ENCODE data around the gene ARMS2. TPM values are rescaled to one million over a fixed set of nuclear protein-coding genes. Genes with fewer than 3 reads are reported as not detected.

ARMS2 gene
- total RNA-seq, 4 donors from 2014 or later, result not detected

GRCh38 chr10:122498521-122498920 lies 44.1 kb downstream of the ARMS2 start:
- no peak for TF ChIP-seq CTCF (IDR thresholded peaks at IDR 0.05)
- DNase-seq (ENCODE audit: low spot score) (no peak), ATAC-seq (ENCODE audit: low FRiP score) (no peak)

GRCh38 chr10:122499012-122499411 lies 44.6 kb downstream of the ARMS2 start:
- ATAC-seq (ENCODE audit: low FRiP score) (no peak), DNase-seq (ENCODE audit: low spot score) (no peak)
- TF ChIP-seq CTCF (IDR thresholded peaks at IDR 0.05), result no peak

GRCh38 chr10:122499491-122499941 lies 45.1 kb downstream of the ARMS2 start:
- DNase-seq (ENCODE audit: low spot score) (no peak), ATAC-seq (ENCODE audit: low FRiP score) (peak; percentile 60)
- no peak for TF ChIP-seq CTCF (IDR thresholded peaks at IDR 0.05)

GRCh38 chr10:122500194-122500593 lies 45.7 kb downstream of the ARMS2 start:
- TF ChIP-seq CTCF (IDR thresholded peaks at IDR 0.05), result no peak
- no peak for DNase-seq (ENCODE audit: low spot score)
- ATAC-seq (ENCODE audit: low FRiP score), result no peak

- ATAC-seq (ENCODE audit: low FRiP score), result no peak
- no peak for TF ChIP-seq CTCF (IDR thresholded peaks at IDR 0.05)
- no peak for DNase-seq (ENCODE audit: low spot score)
Measured at GRCh38 chr10:122500726-122501125, 46.3 kb downstream of the ARMS2 start.

- DNase-seq (ENCODE audit: low spot score) (no peak), ATAC-seq (ENCODE audit: low FRiP score) (no peak)
- no peak for TF ChIP-seq CTCF (IDR thresholded peaks at IDR 0.05)
Measured at GRCh38 chr10:122503012-122503411, 48.6 kb downstream of the ARMS2 start.

- no peak for ATAC-seq (ENCODE audit: low FRiP score)
Measured at GRCh38 chr10:122503886-122504609, 49.6 kb downstream of the ARMS2 start.

More at GRCh38 chr10:122503886-122504609, 49.6 kb downstream of the ARMS2 start:
- no peak for DNase-seq (ENCODE audit: low spot score)
- no peak for TF ChIP-seq CTCF (IDR thresholded peaks at IDR 0.05)

Data from omental fat pad (tissue), 4 donors.